Lower leg skin (tissue), 3 donors: ENCODE measurements around the gene SLC44A2.

ENCODE experiments used
- POLR2A ChIP-seq, 2 donors: fragments of 450-650 bp; IDR thresholded peaks; one replicate each; pipeline ENCODE4 v1.6.1; 2016 to 2017; ENCODE audit warnings: antibody characterized with exemption in 2 of 2, mild to moderate bottlenecking in 1 of 2, moderate library complexity in 1 of 2
- TF ChIP-seq, protein P1 (sequence below), 3 donors: fragments of 450-650 bp; IDR thresholded peaks; one replicate each; pipeline ENCODE4 v1.5.1; 2016; ENCODE audit warnings: antibody characterized with exemption in 3 of 3, mild to moderate bottlenecking in 3 of 3, moderate library complexity in 2 of 3

DNA sequence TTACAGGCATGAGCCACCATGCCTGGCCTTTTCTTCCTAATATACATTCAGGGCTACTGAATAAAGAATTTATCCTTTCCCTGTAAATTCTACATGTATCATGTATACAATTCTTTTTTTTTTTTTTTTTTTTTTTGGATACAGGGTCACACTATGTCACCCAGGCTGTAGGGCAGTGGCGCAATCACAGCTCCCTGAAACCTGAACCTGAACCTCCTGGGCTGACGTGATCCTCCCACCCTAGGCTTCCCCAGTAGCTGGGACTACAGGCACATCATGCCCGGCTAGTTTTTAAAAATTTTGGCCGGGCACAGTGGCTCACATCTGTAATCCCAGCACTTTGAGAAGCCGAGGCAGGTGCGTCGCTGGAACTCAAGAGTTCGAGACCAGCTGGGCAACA is 6.5 kb upstream of the SLC44A2 start:
- TF ChIP-seq, protein P1, sequence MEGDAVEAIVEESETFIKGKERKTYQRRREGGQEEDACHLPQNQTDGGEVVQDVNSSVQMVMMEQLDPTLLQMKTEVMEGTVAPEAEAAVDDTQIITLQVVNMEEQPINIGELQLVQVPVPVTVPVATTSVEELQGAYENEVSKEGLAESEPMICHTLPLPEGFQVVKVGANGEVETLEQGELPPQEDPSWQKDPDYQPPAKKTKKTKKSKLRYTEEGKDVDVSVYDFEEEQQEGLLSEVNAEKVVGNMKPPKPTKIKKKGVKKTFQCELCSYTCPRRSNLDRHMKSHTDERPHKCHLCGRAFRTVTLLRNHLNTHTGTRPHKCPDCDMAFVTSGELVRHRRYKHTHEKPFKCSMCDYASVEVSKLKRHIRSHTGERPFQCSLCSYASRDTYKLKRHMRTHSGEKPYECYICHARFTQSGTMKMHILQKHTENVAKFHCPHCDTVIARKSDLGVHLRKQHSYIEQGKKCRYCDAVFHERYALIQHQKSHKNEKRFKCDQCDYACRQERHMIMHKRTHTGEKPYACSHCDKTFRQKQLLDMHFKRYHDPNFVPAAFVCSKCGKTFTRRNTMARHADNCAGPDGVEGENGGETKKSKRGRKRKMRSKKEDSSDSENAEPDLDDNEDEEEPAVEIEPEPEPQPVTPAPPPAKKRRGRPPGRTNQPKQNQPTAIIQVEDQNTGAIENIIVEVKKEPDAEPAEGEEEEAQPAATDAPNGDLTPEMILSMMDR (IDR thresholded peaks at IDR 0.05), result no peak
- TF ChIP-seq POLR2A (IDR thresholded peaks at IDR 0.05), result no peak
